ENCODE data around the gene ARHGEF4.

Gene ARHGEF4

DNA sequence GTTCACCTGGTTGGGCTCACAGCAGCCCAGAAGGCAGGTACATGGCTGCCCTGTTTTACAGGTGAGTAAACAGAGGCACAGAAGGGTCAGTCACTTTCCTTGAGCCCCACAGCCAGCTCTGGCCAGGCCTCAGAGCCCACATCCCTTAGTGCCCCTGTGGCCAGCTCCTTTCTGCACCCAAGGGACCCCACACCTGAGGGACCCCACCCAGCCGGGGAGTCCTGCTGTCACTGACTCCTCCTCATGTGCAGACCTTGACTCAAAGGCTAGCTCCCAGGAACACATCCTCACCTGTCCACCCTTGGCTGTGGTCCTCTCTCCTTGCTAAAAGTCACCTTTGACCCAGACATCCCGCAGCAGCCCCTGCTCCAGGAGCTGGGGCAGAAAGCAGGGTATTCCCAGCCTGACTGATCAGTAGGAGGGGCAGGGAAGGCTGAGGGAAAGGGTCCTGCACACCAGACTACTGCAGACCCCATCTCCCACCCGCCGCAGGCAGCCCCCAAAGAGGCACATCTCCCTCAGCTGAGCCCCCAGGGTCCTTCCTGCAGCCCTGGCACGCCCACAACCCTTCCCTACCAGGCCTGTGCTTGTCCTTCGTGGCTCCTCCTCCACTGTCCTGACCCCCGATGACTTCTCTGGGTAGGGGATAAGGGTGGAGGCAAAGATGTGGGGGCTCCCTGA lies 9.8 kb upstream of the ARHGEF4 start:
- no peaks in the 10 kb centered on the region for H3K9me3 ChIP-seq
- intact Hi-C loops (cut with DNase I; ENCODE audit: low total_unique reads) = no loop called here
- no peaks in the 10 kb centered on the region for H3K36me3 ChIP-seq
- TF ChIP-seq CTCF (IDR thresholded peaks at IDR 0.05) = no peak
- no peak overlapping the region for H3K4me3 ChIP-seq
- peaks cover 0 to 3% of the 10 kb centered on the region in 2 donors for H3K27me3 ChIP-seq
- no peak overlapping the region for H3K27ac ChIP-seq
- no peaks in the 10 kb centered on the region for H3K4me1 ChIP-seq
- no peak for DNase-seq

DNA sequence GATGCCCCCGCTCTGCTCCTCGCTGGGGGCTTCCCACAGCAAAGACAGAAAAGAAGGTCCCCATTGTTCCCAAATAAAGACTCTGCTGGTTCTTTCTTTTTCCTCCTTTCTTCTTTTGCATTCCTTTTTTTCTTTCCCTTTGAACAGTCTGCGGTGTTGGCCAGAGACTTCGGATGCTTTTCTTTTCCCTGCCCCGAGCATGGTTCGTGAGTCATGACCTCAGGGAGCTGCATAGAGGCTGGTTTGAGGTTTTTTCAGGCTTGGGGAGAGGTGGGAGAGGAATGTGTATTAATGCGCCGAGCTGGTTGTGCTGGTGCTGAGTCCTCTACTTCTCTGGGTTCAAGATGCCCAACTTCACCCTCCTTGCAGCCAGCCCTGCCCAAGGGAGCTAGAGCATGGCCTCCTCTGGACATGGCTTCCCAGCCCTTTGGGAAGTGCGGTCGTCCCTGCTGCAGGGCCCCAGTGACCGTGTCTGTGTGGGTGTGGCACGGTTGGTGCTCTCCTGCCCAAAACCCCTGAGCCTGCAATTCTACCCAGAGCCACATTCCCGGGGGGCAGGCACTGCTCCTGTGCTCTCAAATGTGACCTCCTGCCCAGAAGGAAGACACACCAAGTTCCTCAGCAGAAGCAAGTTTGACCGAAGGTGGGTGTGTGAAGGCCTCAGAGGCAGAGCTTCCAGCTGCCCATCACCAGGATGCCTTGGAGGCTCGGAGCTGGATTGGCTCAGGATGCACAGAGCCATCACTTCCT lies 9.0 kb upstream of the ARHGEF4 start:
- intact Hi-C loops (cut with DNase I; ENCODE audit: low total_unique reads) = no loop called here
- H3K27ac ChIP-seq = no peak overlapping the region
- no peak for DNase-seq

GRCh38 chr2:130828461-130828860 lies 8.3 kb upstream of the ARHGEF4 start:
- TF ChIP-seq CTCF (IDR thresholded peaks at IDR 0.05) = no peak
- no peak for DNase-seq
- no peak overlapping the region for H3K4me3 ChIP-seq
- no peak overlapping the region for H3K27ac ChIP-seq
- intact Hi-C loops (cut with DNase I; ENCODE audit: low total_unique reads) = no loop called here
- no peaks in the 10 kb centered on the region for H3K4me1 ChIP-seq
- H3K9me3 ChIP-seq = no peaks in the 10 kb centered on the region
- no peaks in the 10 kb centered on the region for H3K36me3 ChIP-seq
- peaks cover 0 to 11% of the 10 kb centered on the region in 2 donors for H3K27me3 ChIP-seq

More for the DNA sequence above, 9.0 kb upstream of the ARHGEF4 start:
- Histone ChIP-seq H3K36me3 (no peaks in the 10 kb centered on the region), H3K4me1 (no peaks in the 10 kb centered on the region), H3K9me3 (no peaks in the 10 kb centered on the region), H3K4me3 (no peak overlapping the region), H3K27me3 (peaks cover 0 to 10% of the 10 kb centered on the region in 2 donors)
- TF ChIP-seq CTCF (IDR thresholded peaks at IDR 0.05) = no peak

DNA sequence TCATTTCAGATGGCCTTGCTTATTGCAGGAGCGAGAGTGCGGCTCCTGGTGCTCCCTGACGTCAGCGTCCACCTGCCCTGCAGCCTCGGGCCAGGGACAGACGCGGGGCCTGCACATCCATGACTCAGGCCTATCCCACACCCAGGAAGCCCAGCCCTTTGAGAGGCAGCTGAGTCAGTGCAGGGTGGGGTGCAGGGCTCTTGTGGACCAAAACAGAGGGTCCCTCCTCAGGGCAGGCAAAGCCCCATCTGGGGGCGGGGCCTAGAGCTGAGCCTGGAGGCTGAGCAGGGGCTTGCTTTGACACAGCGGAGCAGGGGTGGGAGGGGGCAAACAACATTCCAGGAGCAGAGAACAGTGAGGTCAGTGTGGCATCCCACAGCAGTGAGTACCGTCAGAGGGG lies 7.7 kb upstream of the ARHGEF4 start:
- no peak for TF ChIP-seq CTCF (IDR thresholded peaks at IDR 0.05)
- H3K27ac ChIP-seq = no peak overlapping the region
- DNase-seq = no peak

DNA sequence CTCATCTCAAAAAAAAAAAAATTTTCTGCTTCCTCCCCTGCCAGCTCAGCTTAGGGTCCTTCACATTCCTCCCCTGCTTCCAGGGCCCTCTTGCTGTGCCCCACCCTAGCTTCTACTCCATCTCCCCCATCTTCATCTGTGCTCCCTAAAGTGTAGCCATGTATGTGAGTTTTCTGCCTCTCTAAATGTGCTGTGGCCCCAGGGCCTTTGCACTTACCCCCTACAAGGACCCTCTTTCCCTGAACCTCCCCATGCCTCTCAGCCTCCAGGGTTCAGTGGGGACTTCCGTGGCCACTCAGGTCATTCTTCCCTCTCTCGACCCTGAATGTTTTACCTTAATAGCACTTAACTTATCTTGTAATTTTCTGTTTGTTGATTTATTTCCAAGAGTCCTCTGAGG lies 6.2 kb upstream of the ARHGEF4 start:
- no peaks in the 10 kb centered on the region for H3K9me3 ChIP-seq
- intact Hi-C loops (cut with DNase I; ENCODE audit: low total_unique reads) = no loop called here
- H3K4me1 ChIP-seq = no peaks in the 10 kb centered on the region
- no peak overlapping the region for H3K4me3 ChIP-seq
- H3K27ac ChIP-seq = no peak overlapping the region
- no peak for DNase-seq
- TF ChIP-seq CTCF (IDR thresholded peaks at IDR 0.05) = no peak
- H3K27me3 ChIP-seq = peaks cover 0 to 26% of the 10 kb centered on the region in 2 donors
- H3K36me3 ChIP-seq = no peaks in the 10 kb centered on the region

More for the DNA sequence above, 7.7 kb upstream of the ARHGEF4 start:
- H3K4me1 ChIP-seq = no peaks in the 10 kb centered on the region
- H3K36me3 ChIP-seq = no peaks in the 10 kb centered on the region
- no peaks in the 10 kb centered on the region for H3K9me3 ChIP-seq
- peaks cover 0 to 11% of the 10 kb centered on the region in 2 donors for H3K27me3 ChIP-seq
- H3K4me3 ChIP-seq = no peak overlapping the region
- intact Hi-C loops (cut with DNase I; ENCODE audit: low total_unique reads) = no loop called here
